Measurements from ENCODE around the gene FARSB. TPM values are rescaled to one million over a fixed set of nuclear protein-coding genes. Genes with fewer than 3 reads are reported as not detected.

The FARSB gene
- total RNA-seq, 2 experiments from 2014 or later: 46.4 to 46.8 TPM

DNA sequence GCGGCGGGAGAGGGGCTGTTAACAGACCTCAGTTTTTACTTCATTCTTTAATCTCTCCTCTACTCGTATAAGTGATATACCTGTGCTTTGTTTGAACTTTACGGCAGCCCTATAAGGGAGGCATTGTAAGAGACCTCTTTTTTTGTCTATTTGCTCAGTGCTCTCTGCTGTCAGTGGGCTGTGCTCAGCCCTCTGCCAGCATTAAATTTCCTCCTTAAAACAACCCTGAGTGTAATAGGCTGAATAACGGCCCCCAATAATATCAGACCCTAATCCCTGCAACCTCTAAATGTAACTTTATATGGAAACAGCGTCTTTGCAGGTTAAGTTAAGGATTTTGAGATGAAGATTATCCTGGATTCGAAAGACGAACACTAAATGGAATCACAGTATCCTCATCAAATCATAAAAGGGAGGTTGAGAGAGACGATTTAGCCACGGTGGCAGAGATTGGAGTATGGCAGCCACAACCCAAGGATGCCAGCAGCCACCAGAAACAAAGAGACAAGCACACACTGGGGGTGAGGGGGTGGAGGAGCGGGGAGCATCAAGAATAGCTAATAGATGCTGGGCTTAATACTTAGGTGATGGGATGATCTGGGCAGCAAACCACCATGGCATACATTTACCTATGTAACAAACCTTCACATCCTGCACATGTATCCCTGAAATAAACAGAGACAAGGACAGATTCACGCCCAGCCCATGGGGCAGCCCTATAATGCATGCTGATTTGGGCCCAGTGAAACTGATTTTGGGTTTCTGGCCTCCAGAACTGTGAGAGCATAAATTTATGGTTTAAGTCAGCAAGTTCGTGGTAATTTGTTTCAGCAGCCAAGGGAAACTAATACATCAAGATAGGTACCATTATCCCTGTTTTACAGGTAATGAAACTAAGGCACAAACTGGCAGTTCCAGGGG is 894 bp upstream of the FARSB start:
- intact Hi-C loops (cut with micrococcal nuclease): loop anchor here (1.0 to 10.0 kb wide), 9 partner anchors 34 to 1928 kb away; partner anchors contain the start of gene CUL3
- CTCF ChIA-PET: interaction anchor here (0.6 kb wide), 1 partner anchor 1737 kb away, joined by 3 read pairs; no protein-coding TSS in a partner anchor
- Mint-ChIP-seq H3K27ac (peak overlapping the region; percentile 98), H3K4me1 (ENCODE audit: low read depth) (peaks cover 31% of the 10 kb centered on the region), H3K36me3 (ENCODE audit: low read depth) (peaks cover 15% of the 10 kb centered on the region), H3K9me3 (no peaks in the 10 kb centered on the region), H3K4me3 (peak overlapping the region; percentile 98), H3K27me3 (ENCODE audit: low read depth) (no peaks in the 10 kb centered on the region)
- no peak for DNase-seq

DNA sequence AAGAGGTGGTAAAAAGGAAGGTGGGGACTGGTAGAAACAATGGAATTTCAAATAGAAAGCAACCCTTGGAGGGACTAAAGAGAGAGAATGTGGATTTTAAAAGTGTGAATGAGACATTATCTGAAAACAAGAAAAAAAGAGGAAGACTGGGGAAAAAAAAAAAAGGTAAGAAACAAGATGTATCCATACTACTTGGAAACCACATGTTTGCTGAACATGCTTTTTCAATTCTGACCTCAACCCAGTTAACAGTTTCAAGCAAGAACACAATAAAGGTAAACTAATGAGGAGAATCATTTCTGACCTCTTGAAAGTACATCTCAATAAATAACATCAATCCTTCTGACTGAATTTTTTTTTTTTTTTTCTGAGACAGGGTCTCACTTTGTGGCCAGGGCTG is 2.6 kb downstream of the FARSB start:
- no peaks in the 10 kb centered on the region for H3K9me3 Mint-ChIP-seq
- CTCF ChIA-PET: no interaction called here
- H3K4me3 Mint-ChIP-seq: peak overlapping the region; percentile 31
- intact Hi-C loops (cut with micrococcal nuclease): loop anchor here (10.0 kb wide), 1 partner anchor 1932 kb away; the partner anchor contains the start of gene CUL3
- H3K27ac Mint-ChIP-seq: peak overlapping the region; percentile 40
- peaks cover 25% of the 10 kb centered on the region for H3K36me3 Mint-ChIP-seq (ENCODE audit: low read depth)
- DNase-seq: no peak
- H3K4me1 Mint-ChIP-seq (ENCODE audit: low read depth): peaks cover 44% of the 10 kb centered on the region
- H3K27me3 Mint-ChIP-seq (ENCODE audit: low read depth): no peaks in the 10 kb centered on the region

DNA sequence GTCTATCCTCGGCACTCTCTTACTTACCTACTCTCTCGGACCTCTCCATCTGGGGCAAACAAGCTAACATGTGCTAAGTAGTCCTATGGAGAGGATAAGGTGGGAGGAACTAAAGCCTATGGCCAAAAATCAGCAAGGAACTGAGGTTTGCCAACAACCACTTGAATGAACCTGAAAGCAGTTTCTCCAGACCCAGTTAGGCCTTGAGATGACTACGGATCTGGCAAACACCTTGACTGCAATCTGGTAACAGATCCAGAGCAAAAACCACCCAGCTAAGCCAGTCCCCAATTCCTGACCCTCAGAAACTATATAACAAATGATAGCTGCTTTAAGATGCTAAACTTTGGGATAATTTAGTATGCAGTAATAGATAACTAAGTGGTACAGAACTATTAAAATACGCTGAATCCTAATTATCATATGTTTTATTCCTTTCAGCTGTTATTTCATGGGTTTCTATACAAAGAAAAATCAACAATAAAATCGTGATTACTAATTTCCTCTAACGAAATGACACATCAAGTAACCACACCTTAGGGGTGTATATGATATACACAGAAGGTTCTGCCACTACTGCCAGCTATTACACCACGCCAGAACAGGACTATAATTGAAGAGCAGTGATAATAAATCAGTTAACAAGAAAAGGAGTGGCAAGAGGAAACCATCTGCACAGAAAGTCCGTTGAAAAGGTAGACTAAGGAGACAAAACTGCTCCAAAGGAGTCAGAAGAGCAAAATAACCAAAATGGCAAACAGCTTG is 3.2 kb downstream of the FARSB start:
- CTCF ChIA-PET: no interaction called here
- Mint-ChIP-seq H3K27me3 (ENCODE audit: low read depth) (no peaks in the 10 kb centered on the region), H3K4me1 (ENCODE audit: low read depth) (peaks cover 44% of the 10 kb centered on the region), H3K27ac (peak overlapping the region; percentile 40), H3K36me3 (ENCODE audit: low read depth) (peaks cover 25% of the 10 kb centered on the region), H3K9me3 (no peaks in the 10 kb centered on the region), H3K4me3 (peak overlapping the region; percentile 31)
- no peak for DNase-seq
- intact Hi-C loops (cut with micrococcal nuclease): loop anchor here (10.0 kb wide), 1 partner anchor 1932 kb away; the partner anchor contains the start of gene CUL3

DNA sequence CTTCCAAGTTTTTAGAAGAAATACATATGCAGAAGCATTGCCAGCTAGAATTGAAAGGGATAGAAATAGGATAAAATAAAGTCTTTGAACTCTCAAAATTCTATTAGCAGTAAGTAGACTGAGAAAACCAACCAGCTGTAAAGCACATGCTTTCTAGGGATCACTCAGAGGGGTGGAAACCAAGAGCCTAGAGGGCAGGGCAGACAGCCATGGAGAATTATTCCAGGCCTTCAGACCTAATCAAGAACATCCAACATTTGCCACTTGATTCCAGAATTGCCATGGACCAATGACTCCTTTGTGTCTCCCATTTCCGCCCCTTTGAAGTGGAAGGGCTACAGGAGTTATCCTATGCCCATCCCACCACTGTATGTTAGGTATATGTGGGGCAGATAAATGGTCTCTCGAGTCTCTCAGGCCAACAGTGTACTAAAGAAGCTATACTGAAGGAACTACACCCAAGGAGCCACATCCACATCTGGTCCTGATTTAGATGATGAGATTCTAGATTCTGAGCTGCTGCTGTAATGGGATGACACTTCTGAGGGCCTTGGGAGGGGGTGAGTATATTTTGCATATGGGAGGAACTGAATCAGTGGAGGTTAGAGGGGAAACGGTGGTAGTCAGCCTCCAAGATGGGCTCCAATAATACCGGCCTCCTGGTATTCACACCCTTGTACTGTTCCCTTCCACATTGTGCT is 4.0 kb downstream of the FARSB start:
- Mint-ChIP-seq H3K4me3 (no peak overlapping the region), H3K9me3 (no peaks in the 10 kb centered on the region), H3K36me3 (ENCODE audit: low read depth) (peaks cover 29% of the 10 kb centered on the region), H3K4me1 (ENCODE audit: low read depth) (peaks cover 42% of the 10 kb centered on the region), H3K27me3 (ENCODE audit: low read depth) (no peaks in the 10 kb centered on the region), H3K27ac (no peak overlapping the region)
- no peak for DNase-seq
- intact Hi-C loops (cut with micrococcal nuclease): loop anchor here (10.0 kb wide), 1 partner anchor 1933 kb away; the partner anchor contains the start of gene CUL3
- CTCF ChIA-PET: interaction anchor here (0.6 kb wide), 1 partner anchor 25 kb away, joined by 3 read pairs; no protein-coding TSS in a partner anchor

DNA sequence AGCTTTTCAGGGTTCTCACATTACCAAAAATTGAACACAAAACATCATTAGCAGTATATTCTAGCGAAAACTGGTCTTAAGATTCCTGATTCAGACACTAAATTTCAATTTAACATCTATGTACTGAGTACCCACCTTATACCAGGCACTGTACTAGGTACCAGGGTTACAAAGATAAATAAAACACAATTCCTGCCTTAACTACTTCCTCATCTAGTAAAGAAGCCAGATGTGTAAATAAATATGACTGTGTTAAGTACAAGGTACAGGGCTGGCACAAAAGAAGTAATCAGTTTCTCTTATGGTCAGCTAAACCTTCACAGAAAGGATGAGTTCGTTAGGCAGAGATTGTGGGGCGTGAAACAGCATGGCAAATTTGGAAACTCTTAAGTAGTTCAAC is 6.1 kb downstream of the FARSB start:
- no peaks in the 10 kb centered on the region for H3K9me3 Mint-ChIP-seq
- no peak for DNase-seq
- no peaks in the 10 kb centered on the region for H3K27me3 Mint-ChIP-seq (ENCODE audit: low read depth)
- CTCF ChIA-PET: no interaction called here
- H3K4me1 Mint-ChIP-seq (ENCODE audit: low read depth): peaks cover 44% of the 10 kb centered on the region
- H3K4me3 Mint-ChIP-seq: no peak overlapping the region
- intact Hi-C loops (cut with micrococcal nuclease): loop anchor here (10.0 kb wide), 1 partner anchor 1935 kb away; the partner anchor contains the start of gene CUL3
- no peak overlapping the region for H3K27ac Mint-ChIP-seq
- peaks cover 38% of the 10 kb centered on the region for H3K36me3 Mint-ChIP-seq (ENCODE audit: low read depth)

DNA sequence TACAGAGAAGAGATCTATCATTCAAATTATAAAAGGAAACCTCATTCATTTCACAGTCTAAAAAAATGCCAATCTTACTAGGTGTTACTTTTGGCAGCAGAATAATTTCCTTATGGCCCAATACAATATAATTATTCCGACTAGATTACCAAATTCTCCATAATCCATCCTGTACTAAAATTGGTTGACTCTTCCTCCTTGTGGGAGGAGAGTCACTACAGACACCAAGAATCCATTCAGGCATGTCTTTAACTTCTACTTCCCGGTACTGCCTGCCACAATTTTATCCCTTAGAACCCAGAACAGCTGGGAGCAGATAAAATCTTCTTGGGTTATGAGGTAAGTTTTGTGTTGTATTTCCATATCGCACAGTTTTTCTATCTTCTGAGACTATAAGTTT is 9.9 kb downstream of the FARSB start:
- Mint-ChIP-seq H3K27me3 (ENCODE audit: low read depth) (no peaks in the 10 kb centered on the region), H3K4me3 (no peak overlapping the region), H3K9me3 (no peaks in the 10 kb centered on the region), H3K36me3 (ENCODE audit: low read depth) (peaks cover 50% of the 10 kb centered on the region), H3K4me1 (ENCODE audit: low read depth) (peaks cover 15% of the 10 kb centered on the region), H3K27ac (no peak overlapping the region)
- no peak for DNase-seq
- CTCF ChIA-PET: no interaction called here
- intact Hi-C loops (cut with micrococcal nuclease): no loop called here

DNA sequence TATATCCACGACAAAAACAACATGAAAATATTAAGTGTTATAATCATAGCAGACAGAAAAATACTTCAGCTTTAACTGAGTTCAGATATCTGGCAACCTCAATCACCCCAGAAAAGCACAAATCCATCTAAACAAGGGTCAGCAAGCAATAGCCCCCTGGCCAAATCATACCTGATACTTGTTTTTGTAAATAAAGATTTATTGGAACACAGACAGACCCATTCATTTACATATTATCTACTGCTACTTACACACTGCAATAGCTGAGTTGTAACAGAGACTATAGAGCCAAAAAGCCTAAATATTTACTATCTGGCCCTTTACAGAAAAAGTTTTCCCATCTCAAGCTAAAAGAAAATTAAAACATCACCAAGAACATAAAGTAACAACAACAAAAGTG is 12.8 kb downstream of the FARSB start:
- no peak overlapping the region for H3K4me3 Mint-ChIP-seq
- peaks cover 12% of the 10 kb centered on the region for H3K4me1 Mint-ChIP-seq (ENCODE audit: low read depth)
- no peak overlapping the region for H3K27ac Mint-ChIP-seq
- CTCF ChIA-PET: no interaction called here
- H3K27me3 Mint-ChIP-seq (ENCODE audit: low read depth): no peaks in the 10 kb centered on the region
- intact Hi-C loops (cut with micrococcal nuclease): no loop called here
- DNase-seq: no peak
- peaks cover 51% of the 10 kb centered on the region for H3K36me3 Mint-ChIP-seq (ENCODE audit: low read depth)
- no peaks in the 10 kb centered on the region for H3K9me3 Mint-ChIP-seq

DNA sequence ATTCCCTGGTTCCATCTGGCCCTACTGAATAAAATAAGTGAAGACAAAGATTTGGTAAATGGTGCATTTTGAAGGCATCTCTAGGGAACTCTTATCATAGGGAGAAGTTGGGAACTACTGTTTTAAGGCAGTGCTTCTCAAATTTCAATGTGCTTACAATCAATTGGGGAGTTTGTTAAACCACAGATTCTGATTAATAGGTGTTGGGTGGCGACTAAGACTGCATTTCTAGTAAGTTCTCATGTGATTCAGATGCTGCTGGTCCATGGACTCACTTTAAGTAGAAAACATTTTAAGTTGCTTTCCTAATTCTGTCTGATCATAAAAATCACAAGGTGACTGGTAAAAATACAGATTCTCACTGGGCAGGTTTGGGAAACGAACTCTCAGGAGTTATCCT is 14.6 kb downstream of the FARSB start:
- CTCF ChIA-PET: interaction anchor here (1.5 kb wide), 1 partner anchor 323 kb away, joined by 3 read pairs; no protein-coding TSS in a partner anchor
- H3K4me1 Mint-ChIP-seq (ENCODE audit: low read depth): peaks cover 12% of the 10 kb centered on the region
- intact Hi-C loops (cut with micrococcal nuclease): no loop called here
- no peak overlapping the region for H3K4me3 Mint-ChIP-seq
- H3K27ac Mint-ChIP-seq: no peak overlapping the region
- no peaks in the 10 kb centered on the region for H3K27me3 Mint-ChIP-seq (ENCODE audit: low read depth)
- H3K36me3 Mint-ChIP-seq (ENCODE audit: low read depth): peaks cover 57% of the 10 kb centered on the region
- DNase-seq: no peak
- H3K9me3 Mint-ChIP-seq: no peaks in the 10 kb centered on the region

DNA sequence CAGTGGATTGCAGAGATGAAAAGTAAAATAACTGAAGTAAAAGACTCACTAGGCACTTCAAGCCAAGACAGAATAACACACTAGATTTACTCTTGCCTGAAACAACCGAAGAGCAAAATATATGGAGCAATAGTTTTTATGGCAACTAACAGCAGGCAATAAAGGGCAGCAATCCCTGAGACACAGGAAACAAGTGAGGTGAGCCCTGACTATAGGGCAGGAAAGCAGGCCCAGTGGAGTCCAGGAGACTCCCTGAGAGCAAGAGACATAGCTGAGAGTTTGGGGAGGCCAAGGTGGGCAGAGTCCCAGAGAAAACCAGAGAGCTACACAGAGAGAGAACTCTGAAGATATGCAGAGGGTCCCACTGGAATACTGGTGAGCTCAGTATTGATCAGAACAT is 18.8 kb downstream of the FARSB start:
- H3K9me3 Mint-ChIP-seq: no peaks in the 10 kb centered on the region
- H3K27ac Mint-ChIP-seq: no peak overlapping the region
- H3K27me3 Mint-ChIP-seq (ENCODE audit: low read depth): no peaks in the 10 kb centered on the region
- DNase-seq: no peak
- CTCF ChIA-PET: no interaction called here
- peaks cover 4% of the 10 kb centered on the region for H3K4me1 Mint-ChIP-seq (ENCODE audit: low read depth)
- intact Hi-C loops (cut with micrococcal nuclease): no loop called here
- no peak overlapping the region for H3K4me3 Mint-ChIP-seq
- peaks cover 42% of the 10 kb centered on the region for H3K36me3 Mint-ChIP-seq (ENCODE audit: low read depth)

DNA sequence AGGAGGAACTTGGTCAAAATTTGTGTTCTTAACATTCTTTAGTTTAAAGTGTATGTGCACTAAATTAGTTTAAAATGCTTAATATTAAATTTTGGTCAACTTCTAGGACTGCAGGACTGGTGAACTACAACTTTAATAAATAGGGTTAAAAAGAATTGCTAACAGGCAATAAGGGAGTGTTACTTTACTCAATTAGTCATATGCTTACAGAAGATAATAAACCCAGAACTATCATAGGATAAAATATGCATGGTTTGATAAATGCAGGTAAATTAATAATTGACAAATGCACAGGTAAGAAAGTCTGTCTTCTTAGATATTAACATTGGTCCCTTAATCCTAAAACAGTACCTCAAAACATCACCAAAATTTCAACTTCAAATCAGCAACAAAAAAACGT is 20.6 kb downstream of the FARSB start:
- no peak overlapping the region for H3K4me3 Mint-ChIP-seq
- no peak overlapping the region for H3K27ac Mint-ChIP-seq
- no peaks in the 10 kb centered on the region for H3K27me3 Mint-ChIP-seq (ENCODE audit: low read depth)
- no peaks in the 10 kb centered on the region for H3K9me3 Mint-ChIP-seq
- CTCF ChIA-PET: no interaction called here
- peaks cover 42% of the 10 kb centered on the region for H3K36me3 Mint-ChIP-seq (ENCODE audit: low read depth)
- intact Hi-C loops (cut with micrococcal nuclease): no loop called here
- H3K4me1 Mint-ChIP-seq (ENCODE audit: low read depth): peaks cover 4% of the 10 kb centered on the region
- no peak for DNase-seq

DNA sequence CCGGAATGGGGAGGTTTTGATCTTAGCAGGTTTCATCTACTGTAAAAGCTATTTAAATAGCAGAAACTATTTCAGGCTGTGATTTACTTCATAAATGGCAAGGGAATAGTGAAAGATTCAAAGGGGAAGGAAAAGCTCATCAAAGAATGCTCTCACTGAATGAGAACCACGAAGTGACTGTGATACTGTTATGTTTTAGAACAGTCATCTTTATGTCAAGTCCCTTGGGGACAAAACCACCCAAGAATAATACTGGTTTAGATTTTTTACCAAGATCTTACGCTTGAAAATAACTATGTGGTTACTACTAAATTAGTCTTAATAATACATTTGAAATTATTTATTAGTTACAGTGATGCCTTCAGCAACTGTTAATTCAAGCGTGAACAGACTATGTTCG is 28.1 kb downstream of the FARSB start:
- CTCF ChIA-PET: no interaction called here

DNA sequence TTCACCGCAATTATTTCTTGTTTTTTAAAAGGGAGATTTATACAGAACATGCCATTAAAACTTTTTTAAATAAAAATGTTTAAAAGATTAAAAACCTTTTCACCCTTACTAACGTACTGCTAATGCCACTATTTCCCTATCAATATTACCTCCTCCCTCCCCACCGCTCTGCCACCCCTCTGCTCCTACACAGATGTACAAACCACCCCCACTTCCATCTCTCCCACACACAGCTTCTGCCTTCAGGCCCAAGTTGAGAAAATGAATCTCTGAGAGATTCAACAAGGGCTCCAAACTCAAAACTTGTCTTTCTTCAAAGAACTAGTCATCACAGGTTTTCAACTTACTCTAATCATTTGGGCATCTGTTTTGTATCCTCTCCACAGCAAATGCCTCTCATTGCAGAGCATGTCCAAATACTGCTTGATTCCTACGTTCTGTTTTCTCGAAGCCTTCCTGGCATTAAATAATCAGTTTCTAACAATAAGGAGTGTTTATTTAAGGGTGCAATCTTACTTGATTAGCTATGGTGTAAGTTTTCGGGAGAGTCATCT is 32.1 kb downstream of the FARSB start:
- Mint-ChIP-seq H3K4me3 (no peak overlapping the region), H3K36me3 (ENCODE audit: low read depth) (peaks cover 42% of the 10 kb centered on the region), H3K27ac (no peak overlapping the region), H3K27me3 (ENCODE audit: low read depth) (no peaks in the 10 kb centered on the region), H3K4me1 (ENCODE audit: low read depth) (no peaks in the 10 kb centered on the region), H3K9me3 (no peaks in the 10 kb centered on the region)
- no peak for DNase-seq
- CTCF ChIA-PET: interaction anchor here (0.8 kb wide), 1 partner anchor 24 kb away, joined by 3 read pairs; no protein-coding TSS in a partner anchor
- intact Hi-C loops (cut with micrococcal nuclease): no loop called here

More for the DNA sequence above, 28.1 kb downstream of the FARSB start:
- Mint-ChIP-seq H3K9me3 (no peaks in the 10 kb centered on the region), H3K4me1 (ENCODE audit: low read depth) (no peaks in the 10 kb centered on the region), H3K27me3 (ENCODE audit: low read depth) (no peaks in the 10 kb centered on the region), H3K36me3 (ENCODE audit: low read depth) (peaks cover 46% of the 10 kb centered on the region), H3K4me3 (no peak overlapping the region), H3K27ac (no peak overlapping the region)
- DNase-seq: no peak
- intact Hi-C loops (cut with micrococcal nuclease): no loop called here
